Liver (tissue), 3 donors: ENCODE measurements around the gene CCDC68.

ENCODE experiments used
- REST ChIP-seq: IDR thresholded peaks from 2 replicates; pipeline ENCODE4 v1.6.1; 2016; ENCODE audit warnings: antibody characterized with exemption, mild to moderate bottlenecking
- SP1 ChIP-seq: IDR thresholded peaks from 2 replicates; pipeline ENCODE4 v1.6.1; 2018; ENCODE audit warnings: antibody characterized with exemption, mild to moderate bottlenecking
- TF ChIP-seq, protein P1 (sequence below): fragments of 150-350 bp; IDR thresholded peaks from 2 replicates; pipeline ENCODE4 v1.5.1; 2017; ENCODE audit warnings: improper control_type of control experiment, low read depth, low read length; ENCODE audit not compliant: missing input control
- donor health status: healthy.
- donor health status: healthy.

DNA sequence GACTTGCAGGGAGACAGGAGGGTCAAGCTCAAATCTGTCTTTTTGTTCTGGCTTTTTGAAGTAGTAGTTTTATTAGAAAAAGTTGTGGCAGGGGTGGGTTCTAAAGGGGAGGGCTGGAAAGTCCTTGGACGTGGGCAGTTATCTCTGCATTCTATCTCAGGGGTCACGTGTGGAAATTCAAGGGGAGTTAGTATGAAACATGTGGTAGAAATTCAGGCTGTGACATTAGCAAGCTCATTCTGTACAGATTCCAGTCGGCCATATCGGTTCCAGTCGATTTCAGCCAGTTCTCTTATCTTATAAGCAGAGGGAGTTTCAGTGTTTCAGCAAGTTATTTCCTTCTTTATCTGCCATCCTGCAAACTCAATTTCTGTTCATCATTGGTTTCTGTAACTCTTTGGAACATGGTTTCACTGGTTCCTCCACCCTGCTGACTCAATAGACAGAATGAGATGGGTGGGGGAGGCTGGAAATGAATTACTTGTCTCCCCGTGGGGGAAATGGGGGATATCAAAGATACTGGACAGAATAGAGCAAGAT, 78.0 kb downstream of the CCDC68 start:
- no peak for TF ChIP-seq REST
- no peak for TF ChIP-seq SP1
- TF ChIP-seq, protein P1, sequence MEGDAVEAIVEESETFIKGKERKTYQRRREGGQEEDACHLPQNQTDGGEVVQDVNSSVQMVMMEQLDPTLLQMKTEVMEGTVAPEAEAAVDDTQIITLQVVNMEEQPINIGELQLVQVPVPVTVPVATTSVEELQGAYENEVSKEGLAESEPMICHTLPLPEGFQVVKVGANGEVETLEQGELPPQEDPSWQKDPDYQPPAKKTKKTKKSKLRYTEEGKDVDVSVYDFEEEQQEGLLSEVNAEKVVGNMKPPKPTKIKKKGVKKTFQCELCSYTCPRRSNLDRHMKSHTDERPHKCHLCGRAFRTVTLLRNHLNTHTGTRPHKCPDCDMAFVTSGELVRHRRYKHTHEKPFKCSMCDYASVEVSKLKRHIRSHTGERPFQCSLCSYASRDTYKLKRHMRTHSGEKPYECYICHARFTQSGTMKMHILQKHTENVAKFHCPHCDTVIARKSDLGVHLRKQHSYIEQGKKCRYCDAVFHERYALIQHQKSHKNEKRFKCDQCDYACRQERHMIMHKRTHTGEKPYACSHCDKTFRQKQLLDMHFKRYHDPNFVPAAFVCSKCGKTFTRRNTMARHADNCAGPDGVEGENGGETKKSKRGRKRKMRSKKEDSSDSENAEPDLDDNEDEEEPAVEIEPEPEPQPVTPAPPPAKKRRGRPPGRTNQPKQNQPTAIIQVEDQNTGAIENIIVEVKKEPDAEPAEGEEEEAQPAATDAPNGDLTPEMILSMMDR, result no peak
